HEK293T (cell line): Measurements from ENCODE around the gene GRIK4.

Experiments
- CTCF ChIA-PET: fragments of 350-600 bp; formaldehyde crosslinking; extraction: SDS; loops from one replicate; lab custom pipeline; 2021; ENCODE audit warnings: antibody characterized with exemption, inconsistent platforms; lab: Yijun Ruan, JAX
- POLR2A ChIA-PET: fragments of 350-600 bp; formaldehyde crosslinking; extraction: SDS; loops from one replicate; lab custom pipeline; 2020; ENCODE audit warnings: antibody characterized with exemption, inconsistent platforms; lab: Yijun Ruan, JAX
- DNase-seq: peaks from one replicate; pipeline ENCODE4 v3.0.0; 2012; ENCODE audit warnings: mixed read lengths; ENCODE audit errors: extremely low spot score
- ARNT ChIP-seq: fragments of 450-650 bp; IDR thresholded peaks from 2 replicates; pipeline ENCODE4 v1.6.1; 2017; ENCODE audit warnings: mild to moderate bottlenecking
- BHLHE40 ChIP-seq: fragments of 450-650 bp; IDR thresholded peaks from 2 replicates; pipeline ENCODE4 v1.6.1; 2016; ENCODE audit warnings: mild to moderate bottlenecking, moderate library complexity, borderline replicate concordance
- CTBP1 ChIP-seq: fragments of 450-650 bp; IDR thresholded peaks from 2 replicates; pipeline ENCODE4 v1.6.1; 2016; ENCODE audit warnings: borderline replicate concordance
- ELF4 ChIP-seq: fragments of 450-650 bp; IDR thresholded peaks from 2 replicates; pipeline ENCODE4 v1.6.1; 2017; ENCODE audit warnings: antibody characterized with exemption
- FOXA1 ChIP-seq: fragments of 450-650 bp; IDR thresholded peaks from 2 replicates; pipeline ENCODE4 v1.6.1; 2016; ENCODE audit warnings: mild to moderate bottlenecking
- FOXK2 ChIP-seq: fragments of 450-650 bp; IDR thresholded peaks from 2 replicates; pipeline ENCODE4 v1.6.1; 2016; ENCODE audit warnings: mild to moderate bottlenecking
- FOXM1 ChIP-seq: fragments of 450-650 bp; IDR thresholded peaks from 2 replicates; pipeline ENCODE4 v1.6.1; 2017; ENCODE audit warnings: mild to moderate bottlenecking, borderline replicate concordance
- HDGF ChIP-seq: fragments of 450-650 bp; IDR thresholded peaks from 2 replicates; pipeline ENCODE4 v1.6.1; 2017; ENCODE audit warnings: antibody characterized with exemption, borderline replicate concordance
- L3MBTL2 ChIP-seq: fragments of 450-650 bp; conservative IDR thresholded peaks from 2 replicates; pipeline ENCODE4 v1.6.1; 2016; ENCODE audit warnings: mild to moderate bottlenecking
- LEF1 ChIP-seq: fragments of 450-650 bp; IDR thresholded peaks from 2 replicates; pipeline ENCODE4 v1.6.1; 2017; ENCODE audit warnings: mild to moderate bottlenecking, borderline replicate concordance
- NFRKB ChIP-seq: fragments of 450-650 bp; IDR thresholded peaks from 2 replicates; pipeline ENCODE4 v1.6.1; 2016; ENCODE audit warnings: mild to moderate bottlenecking, moderate library complexity
- PKNOX1 ChIP-seq: fragments of 450-650 bp; IDR thresholded peaks from 2 replicates; pipeline ENCODE4 v1.6.1; 2016
- SP1 ChIP-seq: fragments of 450-650 bp; IDR thresholded peaks from 2 replicates; pipeline ENCODE4 v1.6.1; 2017
- SUZ12 ChIP-seq: fragments of 450-650 bp; IDR thresholded peaks from 2 replicates; pipeline ENCODE4 v1.6.1; 2016; ENCODE audit warnings: mild to moderate bottlenecking
- TARDBP ChIP-seq: fragments of 450-650 bp; IDR thresholded peaks from 2 replicates; pipeline ENCODE4 v1.6.1; 2016
- ZNF384 ChIP-seq: fragments of 450-650 bp; IDR thresholded peaks from 2 replicates; pipeline ENCODE4 v1.6.1; 2016

GRIK4 gene

GRCh38 chr11:120877746-120878365, 366.3 kb downstream of the GRIK4 start:
- DNase-seq = no peak
- POLR2A ChIA-PET = no interaction called here
- TF ChIP-seq ZNF384 (no peak), LEF1 (no peak), FOXK2 (no peak), FOXA1 (no peak), PKNOX1 (no peak), CTBP1 (no peak), FOXM1 (no peak), HDGF (no peak), SUZ12 (no peak), ARNT (no peak), TARDBP (no peak), NFRKB (no peak), ELF4 (no peak)
- CTCF ChIA-PET = no interaction called here

- no peak for DNase-seq
- POLR2A ChIA-PET = no interaction called here
- TF ChIP-seq CTBP1 (no peak), FOXA1 (no peak), ZNF384 (no peak), TARDBP (no peak), NFRKB (no peak)
- CTCF ChIA-PET = no interaction called here
These were observed 367.2 kb downstream of the GRIK4 start for GRCh38 chr11:120878781-120879180.

GRCh38 chr11:120880498-120881175, 369.1 kb downstream of the GRIK4 start:
- no peak for TF ChIP-seq FOXK2
- no peak for TF ChIP-seq CTBP1
- TF ChIP-seq NFRKB = no peak
- no peak for TF ChIP-seq ARNT
- no peak for TF ChIP-seq SUZ12
- TF ChIP-seq L3MBTL2 = no peak
- no peak for TF ChIP-seq HDGF
- no peak for TF ChIP-seq FOXM1
- ChIA-PET CTCF (no interaction called here), POLR2A (no interaction called here)
- no peak for DNase-seq

GRCh38 chr11:120881596-120881995, 370.0 kb downstream of the GRIK4 start:
- no peak for TF ChIP-seq SP1
- no peak for TF ChIP-seq BHLHE40
- no peak for TF ChIP-seq ARNT
- no peak for TF ChIP-seq ZNF384
- no peak for TF ChIP-seq NFRKB
- no peak for TF ChIP-seq FOXK2
- TF ChIP-seq L3MBTL2 = no peak
- TF ChIP-seq LEF1 = no peak
- TF ChIP-seq FOXM1 = no peak
- TF ChIP-seq HDGF = no peak
- no peak for TF ChIP-seq ELF4
- TF ChIP-seq PKNOX1 = no peak
- TF ChIP-seq FOXA1 = no peak
- TF ChIP-seq SUZ12 = no peak
- TF ChIP-seq CTBP1 = no peak
- no peak for TF ChIP-seq TARDBP
- DNase-seq = no peak
- CTCF ChIA-PET = interaction anchor here (0.7 kb wide), 1 partner anchor 20 kb away, joined by 4 read pairs; no protein-coding TSS in a partner anchor
- POLR2A ChIA-PET = no interaction called here

GRCh38 chr11:120882175-120882574, 370.6 kb downstream of the GRIK4 start:
- ChIA-PET POLR2A (no interaction called here), CTCF (no interaction called here)
- no peak for DNase-seq
- TF ChIP-seq SP1 (no peak), NFRKB (no peak), CTBP1 (no peak), L3MBTL2 (no peak), ZNF384 (no peak), HDGF (no peak), SUZ12 (no peak), BHLHE40 (no peak), ELF4 (no peak), FOXA1 (no peak), PKNOX1 (no peak), LEF1 (no peak), FOXK2 (no peak), TARDBP (no peak), FOXM1 (no peak), ARNT (no peak)
